ENCODE results near the gene TMIE.

Gene TMIE

GRCh38 chr3:46707601-46708011 lies 6.4 kb downstream of the TMIE start:
- no peak overlapping the region for H3K27ac ChIP-seq
- TF ChIP-seq CTCF (conservative IDR thresholded peaks at IDR 0.05) = no peak
- no peak for TF ChIP-seq ZFX (IDR thresholded peaks at IDR 0.05)

- TF ChIP-seq CTCF (conservative IDR thresholded peaks at IDR 0.05) (no peak), ZFX (IDR thresholded peaks at IDR 0.05) (no peak)
- H3K27ac ChIP-seq = no peak overlapping the region
Measured at GRCh38 chr3:46708401-46709156, 7.4 kb downstream of the TMIE start.

GRCh38 chr3:46709157-46709654 lies 8.0 kb downstream of the TMIE start:
- no peak overlapping the region for H3K27ac ChIP-seq
- TF ChIP-seq ZFX (IDR thresholded peaks at IDR 0.05) (no peak), CTCF (conservative IDR thresholded peaks at IDR 0.05) (no peak)

GRCh38 chr3:46709721-46710120 lies 8.5 kb downstream of the TMIE start:
- no peak overlapping the region for H3K27ac ChIP-seq
- no peak for TF ChIP-seq CTCF (conservative IDR thresholded peaks at IDR 0.05)
- TF ChIP-seq ZFX (IDR thresholded peaks at IDR 0.05) = no peak

- no peak for TF ChIP-seq ZFX (IDR thresholded peaks at IDR 0.05)
- TF ChIP-seq CTCF (conservative IDR thresholded peaks at IDR 0.05) = no peak
- no peak overlapping the region for H3K27ac ChIP-seq
Measured at GRCh38 chr3:46710229-46710628, 9.0 kb downstream of the TMIE start.

GRCh38 chr3:46710671-46711295 lies 9.6 kb downstream of the TMIE start:
- no peak overlapping the region for H3K27ac ChIP-seq
- no peak for TF ChIP-seq CTCF (conservative IDR thresholded peaks at IDR 0.05)
- no peak for TF ChIP-seq ZFX (IDR thresholded peaks at IDR 0.05)

GRCh38 chr3:46711305-46711704 lies 10.1 kb downstream of the TMIE start:
- H3K27ac ChIP-seq = no peak overlapping the region
- TF ChIP-seq ZFX (IDR thresholded peaks at IDR 0.05) (no peak), CTCF (conservative IDR thresholded peaks at IDR 0.05) (no peak)

Measured in C4-2B (cell line).